ENCODE results near the gene CYB561. TPM values are rescaled to one million over a fixed set of nuclear protein-coding genes. Genes with fewer than 3 reads are reported as not detected.
A peak's percentile ranks its signal among the peaks of the same experiment; 100 is the strongest.

CYB561 gene
- total and polyA plus RNA-seq, 2 experiments from 2014 or later = 13.7 to 30.9 TPM

- no peak for TF ChIP-seq CTCF (conservative IDR thresholded peaks at IDR 0.05; ENCODE audit: low read depth in 2 of 2)
These were observed 17.7 kb upstream of the CYB561 start (continued) for GRCh38 chr17:63463771-63464170.

- no peak overlapping the region for H3K27ac Mint-ChIP-seq
- ATAC-seq (peak; percentile 74), DNase-seq (ENCODE audit: low spot score) (no peak)
- H3K9me2 ChIP-seq (ENCODE audit: insufficient read depth) = no peaks in the 10 kb centered on the region
- H3K4me3 Mint-ChIP-seq = no peak overlapping the region
- H3K27ac ChIP-seq (ENCODE audit: low read depth) = no peak overlapping the region
- no peak overlapping the region for H3K4me2 ChIP-seq
- peaks cover 5% of the 10 kb centered on the region for H3K4me1 Mint-ChIP-seq
- no peaks in the 10 kb centered on the region for H3K4me1 ChIP-seq (ENCODE audit: insufficient read depth)
- H3K27me3 ChIP-seq (ENCODE audit: insufficient read depth) = no peaks in the 10 kb centered on the region
- peaks cover 6% of the 10 kb centered on the region; the same call in 1 of the 3 replicates for H3K36me3 Mint-ChIP-seq (ENCODE audit: low read depth)
- H3K4me3 ChIP-seq = no peak overlapping the region
- H3K9me3 Mint-ChIP-seq = peaks cover 9% of the 10 kb centered on the region
- H3K79me2 ChIP-seq (replicated peaks; ENCODE audit: insufficient read depth) = no peaks in the 10 kb centered on the region
- H2AFZ ChIP-seq = no peak overlapping the region
- H4K20me1 ChIP-seq (replicated peaks; ENCODE audit: insufficient read depth) = no peaks in the 10 kb centered on the region
- peaks cover 5% of the 10 kb centered on the region for H3K27me3 Mint-ChIP-seq (ENCODE audit: insufficient read depth, low read depth, poor library complexity)
- H3F3A ChIP-seq (replicated peaks; ENCODE audit: low read depth) = no peaks in the 10 kb centered on the region
- no peaks in the 10 kb centered on the region for H3K36me3 ChIP-seq (ENCODE audit: insufficient read depth)
- TF ChIP-seq REST (IDR thresholded peaks at IDR 0.05; ENCODE audit: unreplicated experiment) (no peak), EZH2phosphoT487 (IDR thresholded peaks at IDR 0.05; ENCODE audit: unreplicated experiment) (no peak), ZNF462 (CRISPR knock-in tag; IDR thresholded peaks at IDR 0.05) (no peak), ETS1 (IDR thresholded peaks at IDR 0.05) (no peak), EZH2 (IDR thresholded peaks at IDR 0.05; ENCODE audit: low read depth, unreplicated experiment) (no peak), STAT1 (IDR thresholded peaks at IDR 0.05; ENCODE audit: unreplicated experiment) (no peak), POLR2AphosphoS5 (IDR thresholded peaks at IDR 0.05; ENCODE audit: low read depth) (no peak), ZNF114 (CRISPR knock-in tag; IDR thresholded peaks at IDR 0.05) (no peak), CTCF (conservative IDR thresholded peaks at IDR 0.05; ENCODE audit: low read depth in 2 of 2) (no peak), JUNB (IDR thresholded peaks at IDR 0.05; ENCODE audit: unreplicated experiment) (no peak), NANOG (IDR thresholded peaks at IDR 0.05; ENCODE audit: borderline replicate concordance) (no peak)
These were observed 13.9 kb upstream of the CYB561 start for GRCh38 chr17:63460018-63460417.

Data from GM23338 (cell line).